ENCODE measurements around the gene SUMO2. TPM values are rescaled to one million over a fixed set of nuclear protein-coding genes. Genes with fewer than 3 reads are reported as not detected.

The SUMO2 gene
- 70.8 and 86.5 TPM in 2 replicates for total RNA-seq (2014; rRNA removed; shearing (Covaris generic))
- 465 and 472 TPM in 2 replicates for polyA plus RNA-seq (2016; fragmentation: Nextera tagmentation; extraction: Ambion mirVana)

DNA sequence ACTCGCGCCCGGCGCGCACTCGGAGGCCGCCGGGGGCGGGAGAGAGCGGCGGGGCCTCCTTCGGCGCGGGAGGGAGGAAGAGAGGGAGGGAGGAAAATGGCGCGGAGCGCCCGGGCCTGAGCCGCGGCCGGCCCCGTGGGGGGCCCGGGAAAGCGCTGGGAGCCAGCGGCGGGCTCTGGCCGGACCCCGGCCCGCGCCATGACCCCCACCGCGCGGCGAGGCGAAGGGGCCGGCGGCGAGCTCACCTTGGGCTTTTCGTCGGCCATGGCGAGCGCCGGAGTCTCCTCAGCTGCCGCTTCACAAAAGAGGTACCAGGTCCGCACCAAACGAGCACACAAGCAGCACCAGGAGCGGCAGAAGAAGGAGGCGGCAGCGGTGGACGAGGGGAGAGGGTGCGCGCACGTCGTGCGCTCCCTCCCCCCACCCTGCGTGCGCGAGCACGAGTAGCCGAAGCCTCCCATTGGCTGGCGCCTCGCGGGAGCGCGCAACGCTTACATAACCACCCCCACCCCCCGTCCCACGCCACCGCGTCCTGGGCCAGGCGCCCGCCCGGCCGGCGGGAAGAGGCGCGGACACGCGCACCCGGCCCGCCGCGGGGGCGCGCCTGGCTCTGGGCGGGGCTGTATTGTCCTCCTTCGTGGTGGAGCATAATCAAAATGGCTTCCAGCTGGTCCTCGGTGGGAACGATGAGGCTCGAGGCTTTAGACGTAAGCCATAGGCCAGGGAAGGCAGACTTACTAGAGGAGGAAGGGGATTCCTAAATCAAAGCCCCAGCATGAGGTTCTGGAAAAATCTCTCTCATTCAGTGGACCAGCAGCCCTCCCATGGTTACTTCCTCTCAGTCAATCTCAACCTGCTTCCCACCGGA is at the start of gene SUMO2:
TSS of gene SUMO2 (minus strand) at position 391 of the 868 bp plus-strand sequence. CDS start at position 266, 125 bp downstream.
- TF ChIP-seq EZH2phosphoT487 (IDR thresholded peaks at IDR 0.05; ENCODE audit: insufficient read depth, low read depth) (no peak), EZH2 (IDR thresholded peaks at IDR 0.05; ENCODE audit: insufficient read depth, poor library complexity, severe bottlenecking) (no peak)
- H3K36me3 ChIP-seq (ENCODE audit: low read depth), result peaks cover 15% of the 10 kb centered on the region; the same call in 1 of the 2 replicates
- H3K9ac ChIP-seq, result peak within 1 kb of the TSS; percentile 93
- no peaks in the 10 kb centered on the region for H3K27me3 ChIP-seq (replicated peaks; ENCODE audit: insufficient read depth)
- H3K27ac ChIP-seq, result peak within 1 kb of the TSS; percentile 92
- H3K9me2 ChIP-seq (ENCODE audit: insufficient read depth), result no peaks in the 10 kb centered on the region
- 2 to 3% methylated on average over 38 to 82 of the region's 92 CpGs for WGBS, 2 experiments (ENCODE audit: low coverage in 1 of 2, low lambda C conversion rate in 2 of 2, missing lambda C conversion rate in 2 of 2)
- peak within 1 kb of the TSS; percentile 93 for H2AFZ ChIP-seq
- in situ Hi-C loops (cut with MboI), result no loop called here
- peak; percentile 96 for DNase-seq
- H3K4me1 ChIP-seq (ENCODE audit: insufficient read depth), result peaks cover 4% of the 10 kb centered on the region
- H4K20me1 ChIP-seq (ENCODE audit: insufficient read depth), result no peaks in the 10 kb centered on the region
- peaks cover 45% of the 10 kb centered on the region for H3K79me2 ChIP-seq (ENCODE audit: insufficient read depth)
- H3F3A ChIP-seq (ENCODE audit: insufficient read depth), result peaks cover 18% of the 10 kb centered on the region
- no peaks in the 10 kb centered on the region for H3K9me3 ChIP-seq (ENCODE audit: low read depth)
- peak within 1 kb of the TSS; percentile 91 for H3K4me3 ChIP-seq
- H3K4me2 ChIP-seq (ENCODE audit: unreplicated experiment), result peak within 1 kb of the TSS; percentile 95

DNA sequence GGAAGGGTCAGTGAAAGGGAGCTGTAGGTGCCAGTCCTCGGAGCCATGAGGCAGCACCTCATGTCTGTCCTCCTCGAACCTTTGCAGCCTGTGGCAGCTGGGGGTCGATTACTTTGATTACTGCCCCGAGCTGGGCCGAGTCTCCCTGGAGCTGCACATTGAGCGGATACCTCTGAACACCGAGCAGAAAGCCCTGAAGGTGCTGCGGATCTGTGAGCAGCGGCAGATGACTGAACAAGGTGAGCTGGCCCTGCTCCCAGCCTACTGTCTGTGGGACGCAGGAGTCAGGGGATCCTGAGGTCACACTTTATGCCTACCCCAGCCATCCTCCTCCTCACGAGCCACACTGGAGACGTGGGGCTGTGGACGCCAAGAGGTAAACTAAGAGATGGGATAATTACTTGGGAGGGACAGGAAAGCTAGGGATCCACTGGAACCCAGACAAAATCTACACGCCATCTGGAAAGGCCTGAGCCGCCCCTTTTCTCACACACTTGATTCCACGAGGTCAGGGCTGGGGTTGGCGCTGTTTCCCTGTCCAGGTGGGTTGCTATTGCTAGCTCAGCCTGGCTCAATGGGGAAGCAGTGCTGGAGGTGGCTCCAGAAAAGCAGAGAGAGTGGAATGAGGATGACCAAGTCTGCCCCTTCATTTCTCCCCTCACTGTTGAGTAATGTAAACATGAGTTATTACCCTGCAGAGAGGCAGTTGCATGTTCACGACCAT is 49.1 kb upstream of the SUMO2 start:
- H3K4me2 ChIP-seq (ENCODE audit: unreplicated experiment), result no peak overlapping the region
- peaks cover 8% of the 10 kb centered on the region; the same call in 1 of the 2 replicates for H3K36me3 ChIP-seq (ENCODE audit: low read depth)
- DNase-seq, result no peak
- no peak overlapping the region for H2AFZ ChIP-seq
- H3K27me3 ChIP-seq (replicated peaks; ENCODE audit: insufficient read depth), result no peaks in the 10 kb centered on the region
- WGBS, 2 experiments (ENCODE audit: low coverage in 1 of 2, low lambda C conversion rate in 2 of 2, missing lambda C conversion rate in 2 of 2), result 87 to 92% methylated on average over 18 of the region's 18 CpGs
- TF ChIP-seq EZH2phosphoT487 (IDR thresholded peaks at IDR 0.05; ENCODE audit: insufficient read depth, low read depth) (no peak), EZH2 (IDR thresholded peaks at IDR 0.05; ENCODE audit: insufficient read depth, poor library complexity, severe bottlenecking) (no peak)
- H3K9me2 ChIP-seq (ENCODE audit: insufficient read depth), result no peaks in the 10 kb centered on the region
- no peak overlapping the region for H3K9ac ChIP-seq
- no peaks in the 10 kb centered on the region for H3K4me1 ChIP-seq (ENCODE audit: insufficient read depth)
- no peaks in the 10 kb centered on the region for H4K20me1 ChIP-seq (ENCODE audit: insufficient read depth)
- H3K79me2 ChIP-seq (ENCODE audit: insufficient read depth), result no peaks in the 10 kb centered on the region
- H3K9me3 ChIP-seq (ENCODE audit: low read depth), result no peaks in the 10 kb centered on the region
- in situ Hi-C loops (cut with MboI), result no loop called here
- H3F3A ChIP-seq (ENCODE audit: insufficient read depth), result peaks cover 22% of the 10 kb centered on the region; the same call in 1 of the 2 replicates
- H3K27ac ChIP-seq, result no peak overlapping the region
- H3K4me3 ChIP-seq, result no peak overlapping the region

DNA sequence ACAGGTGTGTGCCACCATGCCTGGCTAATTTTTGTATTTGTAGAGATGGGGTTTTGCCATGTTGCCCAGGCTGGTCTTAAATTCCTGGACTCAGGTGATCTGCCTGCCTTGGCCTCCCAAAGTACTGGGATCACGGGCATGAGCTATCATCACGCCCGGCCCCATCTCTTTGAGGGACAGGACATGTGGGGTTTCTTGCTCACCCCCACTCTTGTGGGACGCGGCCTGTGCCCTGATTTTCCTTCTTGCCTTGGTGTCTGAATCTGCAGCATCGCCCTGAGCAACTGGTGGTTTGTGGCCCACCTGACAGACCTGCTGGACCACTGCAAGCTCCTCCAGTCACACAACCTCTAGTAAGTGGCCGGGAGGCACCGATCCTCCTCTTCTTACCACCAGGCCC is 48.3 kb upstream of the SUMO2 start:
- 95 to 97% methylated on average over 8 of the region's 8 CpGs for WGBS, 2 experiments (ENCODE audit: low coverage in 1 of 2, low lambda C conversion rate in 2 of 2, missing lambda C conversion rate in 2 of 2)
- no peak for TF ChIP-seq EZH2phosphoT487 (IDR thresholded peaks at IDR 0.05; ENCODE audit: insufficient read depth, low read depth)
- no peak for TF ChIP-seq EZH2 (IDR thresholded peaks at IDR 0.05; ENCODE audit: insufficient read depth, poor library complexity, severe bottlenecking)
- no peak for DNase-seq
- Histone ChIP-seq H3K4me1 (ENCODE audit: insufficient read depth) (no peaks in the 10 kb centered on the region), H3K4me3 (no peak overlapping the region), H3K9me2 (ENCODE audit: insufficient read depth) (no peaks in the 10 kb centered on the region), H3K79me2 (ENCODE audit: insufficient read depth) (no peaks in the 10 kb centered on the region), H4K20me1 (ENCODE audit: insufficient read depth) (no peaks in the 10 kb centered on the region), H3K27me3 (replicated peaks; ENCODE audit: insufficient read depth) (no peaks in the 10 kb centered on the region), H3K9me3 (ENCODE audit: low read depth) (no peaks in the 10 kb centered on the region), H3F3A (ENCODE audit: insufficient read depth) (peaks cover 15% of the 10 kb centered on the region; the same call in 1 of the 2 replicates), H3K36me3 (ENCODE audit: low read depth) (peaks cover 8% of the 10 kb centered on the region; the same call in 1 of the 2 replicates), H3K9ac (no peak overlapping the region), H3K4me2 (ENCODE audit: unreplicated experiment) (no peak overlapping the region), H3K27ac (no peak overlapping the region), H2AFZ (no peak overlapping the region)
- in situ Hi-C loops (cut with MboI), result no loop called here

DNA sequence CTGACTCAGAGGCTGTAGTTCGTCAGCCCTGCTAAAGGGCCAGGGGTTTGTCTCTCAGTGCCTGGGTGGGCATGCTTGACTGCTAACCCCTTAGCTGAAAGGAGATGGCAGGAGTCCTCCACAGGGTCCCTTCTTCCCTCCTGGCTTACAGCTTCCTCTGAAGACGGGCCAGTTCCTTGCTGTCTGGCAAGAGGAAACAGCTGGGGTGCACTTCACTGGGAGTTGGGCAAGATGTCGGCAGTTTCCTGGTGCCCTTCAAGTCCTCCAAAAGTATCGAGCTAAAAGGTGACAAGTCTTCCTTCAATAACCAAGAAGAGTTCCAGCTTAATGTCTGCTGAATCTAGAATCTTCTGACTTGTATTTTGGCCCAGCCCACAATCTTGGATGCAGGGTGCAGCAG is 46.1 kb upstream of the SUMO2 start:
- no peaks in the 10 kb centered on the region for H3K79me2 ChIP-seq (ENCODE audit: insufficient read depth)
- H4K20me1 ChIP-seq (ENCODE audit: insufficient read depth), result no peaks in the 10 kb centered on the region
- DNase-seq, result no peak
- H3K4me2 ChIP-seq (ENCODE audit: unreplicated experiment), result no peak overlapping the region
- no peaks in the 10 kb centered on the region for H3K27me3 ChIP-seq (replicated peaks; ENCODE audit: insufficient read depth)
- no peak overlapping the region for H3K27ac ChIP-seq
- H3K4me1 ChIP-seq (ENCODE audit: insufficient read depth), result no peaks in the 10 kb centered on the region
- in situ Hi-C loops (cut with MboI), result no loop called here
- H3K36me3 ChIP-seq (ENCODE audit: low read depth), result no peaks in the 10 kb centered on the region; the same call in 1 of the 2 replicates
- no peak overlapping the region for H3K4me3 ChIP-seq
- no peak overlapping the region for H3K9ac ChIP-seq
- no peak overlapping the region for H2AFZ ChIP-seq
- 94 to 95% methylated on average over 4 of the region's 4 CpGs for WGBS, 2 experiments (ENCODE audit: low coverage in 1 of 2, low lambda C conversion rate in 2 of 2, missing lambda C conversion rate in 2 of 2)
- H3F3A ChIP-seq (ENCODE audit: insufficient read depth), result no peaks in the 10 kb centered on the region
- no peaks in the 10 kb centered on the region for H3K9me2 ChIP-seq (ENCODE audit: insufficient read depth)
- no peaks in the 10 kb centered on the region for H3K9me3 ChIP-seq (ENCODE audit: low read depth)
- TF ChIP-seq EZH2phosphoT487 (IDR thresholded peaks at IDR 0.05; ENCODE audit: insufficient read depth, low read depth) (no peak), EZH2 (IDR thresholded peaks at IDR 0.05; ENCODE audit: insufficient read depth, poor library complexity, severe bottlenecking) (no peak)
